SK-N-SH treated with all-trans-retinoic acid at 6 μM for 48 hours (cell line): ENCODE results near the gene TNNI3.

ENCODE experiments used
- ARNTL ChIP-seq: fragments of 450-650 bp; formaldehyde crosslinking; IDR thresholded peaks from 2 replicates; pipeline ENCODE4 v1.5.0; 2020; ENCODE audit warnings: low read depth, mild to moderate bottlenecking, moderate library complexity, borderline replicate concordance
- ESRRG ChIP-seq: fragments of 250-450 bp; sonication (Bioruptor Pico); IDR thresholded peaks from 2 replicates; pipeline ENCODE4 v1.6.1; 2021; ENCODE audit warnings: mild to moderate bottlenecking
- OSR1 ChIP-seq: fragments of 250-450 bp; sonication (Bioruptor Pico); IDR thresholded peaks from 2 replicates; pipeline ENCODE4 v1.8.0; 2022; ENCODE audit warnings: moderate library complexity, mild to moderate bottlenecking, inconsistent platforms
- TCF4 ChIP-seq: fragments of 250-450 bp; sonication (Bioruptor Pico); IDR thresholded peaks from 2 replicates; pipeline ENCODE4 v1.8.0; 2021; ENCODE audit warnings: mild to moderate bottlenecking, moderate library complexity, borderline replicate concordance
- ZC3H10 ChIP-seq: fragments of 250-450 bp; sonication (Bioruptor Pico); IDR thresholded peaks from 2 replicates; pipeline ENCODE4 v1.5.1; 2021; ENCODE audit warnings: mild to moderate bottlenecking, moderate library complexity
- ZFP3 ChIP-seq: fragments of 250-450 bp; sonication (Bioruptor Pico); IDR thresholded peaks from 2 replicates; pipeline ENCODE4 v1.5.0; 2020; ENCODE audit warnings: mild to moderate bottlenecking, moderate library complexity
- ZFP30 ChIP-seq: fragments of 450-650 bp; formaldehyde crosslinking; IDR thresholded peaks from 2 replicates; pipeline ENCODE4 v1.5.0; 2022; ENCODE audit warnings: mild to moderate bottlenecking, moderate library complexity
- ZNF70 ChIP-seq: fragments of 450-650 bp; formaldehyde crosslinking; IDR thresholded peaks from 2 replicates; pipeline ENCODE4 v1.5.0; 2020; ENCODE audit warnings: mild to moderate bottlenecking, moderate library complexity
- TF ChIP-seq, protein P1 (sequence below): fragments of 250-450 bp; sonication (Bioruptor Pico); IDR thresholded peaks from 2 replicates; pipeline ENCODE4 v1.8.0; 2020; ENCODE audit warnings: mild to moderate bottlenecking, moderate library complexity, borderline replicate concordance
- TF ChIP-seq, protein P2 (sequence below): fragments of 250-450 bp; sonication (Bioruptor Pico); IDR thresholded peaks from 2 replicates; pipeline ENCODE4 v1.5.1; 2020; ENCODE audit warnings: low read depth, mild to moderate bottlenecking, moderate library complexity

GRCh38 chr19:55113570-55114039 is 43.9 kb downstream of the TNNI3 start:
- no peak for TF ChIP-seq ZFP3 (CRISPR knock-in tag)
- TF ChIP-seq, protein P1, sequence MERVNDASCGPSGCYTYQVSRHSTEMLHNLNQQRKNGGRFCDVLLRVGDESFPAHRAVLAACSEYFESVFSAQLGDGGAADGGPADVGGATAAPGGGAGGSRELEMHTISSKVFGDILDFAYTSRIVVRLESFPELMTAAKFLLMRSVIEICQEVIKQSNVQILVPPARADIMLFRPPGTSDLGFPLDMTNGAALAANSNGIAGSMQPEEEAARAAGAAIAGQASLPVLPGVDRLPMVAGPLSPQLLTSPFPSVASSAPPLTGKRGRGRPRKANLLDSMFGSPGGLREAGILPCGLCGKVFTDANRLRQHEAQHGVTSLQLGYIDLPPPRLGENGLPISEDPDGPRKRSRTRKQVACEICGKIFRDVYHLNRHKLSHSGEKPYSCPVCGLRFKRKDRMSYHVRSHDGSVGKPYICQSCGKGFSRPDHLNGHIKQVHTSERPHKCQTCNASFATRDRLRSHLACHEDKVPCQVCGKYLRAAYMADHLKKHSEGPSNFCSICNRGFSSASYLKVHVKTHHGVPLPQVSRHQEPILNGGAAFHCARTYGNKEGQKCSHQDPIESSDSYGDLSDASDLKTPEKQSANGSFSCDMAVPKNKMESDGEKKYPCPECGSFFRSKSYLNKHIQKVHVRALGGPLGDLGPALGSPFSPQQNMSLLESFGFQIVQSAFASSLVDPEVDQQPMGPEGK (CRISPR knock-in tag) = no peak
- TF ChIP-seq ZC3H10 (CRISPR knock-in tag) = no peak
- TF ChIP-seq OSR1 = no peak
- no peak for TF ChIP-seq TCF4
- TF ChIP-seq ESRRG (CRISPR knock-in tag) = no peak
- TF ChIP-seq, protein P2, sequence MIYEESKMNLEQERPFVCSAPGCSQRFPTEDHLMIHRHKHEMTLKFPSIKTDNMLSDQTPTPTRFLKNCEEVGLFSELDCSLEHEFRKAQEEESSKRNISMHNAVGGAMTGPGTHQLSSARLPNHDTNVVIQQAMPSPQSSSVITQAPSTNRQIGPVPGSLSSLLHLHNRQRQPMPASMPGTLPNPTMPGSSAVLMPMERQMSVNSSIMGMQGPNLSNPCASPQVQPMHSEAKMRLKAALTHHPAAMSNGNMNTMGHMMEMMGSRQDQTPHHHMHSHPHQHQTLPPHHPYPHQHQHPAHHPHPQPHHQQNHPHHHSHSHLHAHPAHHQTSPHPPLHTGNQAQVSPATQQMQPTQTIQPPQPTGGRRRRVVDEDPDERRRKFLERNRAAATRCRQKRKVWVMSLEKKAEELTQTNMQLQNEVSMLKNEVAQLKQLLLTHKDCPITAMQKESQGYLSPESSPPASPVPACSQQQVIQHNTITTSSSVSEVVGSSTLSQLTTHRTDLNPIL (CRISPR knock-in tag) = 0 out of 2 replicates have a peak, but pooled peaks have one; percentile 32
- no peak for TF ChIP-seq ARNTL (CRISPR knock-in tag)
- no peak for TF ChIP-seq ZFP30
- TF ChIP-seq ZNF70 (CRISPR knock-in tag) = no peak
